ENCODE measurements around the gene MICOS13. TPM values are rescaled to one million over a fixed set of nuclear protein-coding genes. Genes with fewer than 3 reads are reported as not detected.

MICOS13 gene
- total RNA-seq, 1 experiment from 2014 or later: 32.5 TPM

GRCh38 chr19:5690125-5690954, 10.0 kb upstream of the MICOS13 start, which contains the start of gene RPL36 (continued):
- 0 out of 2 replicates have a peak, but pooled peaks have one; percentile 43 for TF ChIP-seq ERG (CRISPR knock-in tag; IDR thresholded peaks at IDR 0.05)
- TF ChIP-seq E2F5 (CRISPR knock-in tag; IDR thresholded peaks at IDR 0.05): peak; percentile 94
- TF ChIP-seq ESRRA (CRISPR knock-in tag; IDR thresholded peaks at IDR 0.05; ENCODE audit: borderline replicate concordance): peak; percentile 48; the same call in 1 of the 2 replicates
- no peak for TF ChIP-seq ZNF671 (CRISPR knock-in tag; IDR thresholded peaks at IDR 0.05)
- no peak for TF ChIP-seq ZNF425 (CRISPR knock-in tag; conservative IDR thresholded peaks at IDR 0.05)
- TF ChIP-seq ZNF232 (CRISPR knock-in tag; IDR thresholded peaks at IDR 0.05): no peak
- TF ChIP-seq ZNF138 (CRISPR knock-in tag; conservative IDR thresholded peaks at IDR 0.05): no peak
- peak; percentile 67 for TF ChIP-seq USF1 (CRISPR knock-in tag; IDR thresholded peaks at IDR 0.05)
- TF ChIP-seq RELA (CRISPR knock-in tag; IDR thresholded peaks at IDR 0.05; ENCODE audit: borderline replicate concordance): no peak; the same call in 1 of the 2 replicates
- peak; percentile 53; the same call in 1 of the 2 replicates for TF ChIP-seq ZNF416 (CRISPR knock-in tag; IDR thresholded peaks at IDR 0.05)
- TF ChIP-seq IRF2 (CRISPR knock-in tag; IDR thresholded peaks at IDR 0.05; ENCODE audit: borderline replicate concordance, low read depth): peak; percentile 46; the same call in 1 of the 2 replicates
- TF ChIP-seq FOXP4 (CRISPR knock-in tag; IDR thresholded peaks at IDR 0.05): peak; percentile 38; the same call in 1 of the 2 replicates
- TF ChIP-seq FOXP1 (CRISPR knock-in tag; IDR thresholded peaks at IDR 0.05; ENCODE audit: borderline replicate concordance): peak; percentile 91
- TF ChIP-seq JAZF1 (CRISPR knock-in tag; IDR thresholded peaks at IDR 0.05): no peak
- peak; percentile 76; the same call in 1 of the 2 replicates for TF ChIP-seq E2F4 (CRISPR knock-in tag; IDR thresholded peaks at IDR 0.05; ENCODE audit: borderline replicate concordance, low read depth)
- 0 out of 2 replicates have a peak, but pooled peaks have one; percentile 61 for TF ChIP-seq PREB (CRISPR knock-in tag; IDR thresholded peaks at IDR 0.05; ENCODE audit: borderline replicate concordance)
- TF ChIP-seq ZBTB43 (CRISPR knock-in tag; IDR thresholded peaks at IDR 0.05): peak; percentile 94
- TF ChIP-seq MAX (CRISPR knock-in tag; IDR thresholded peaks at IDR 0.05): peak; percentile 95
- TF ChIP-seq GABPB1 (CRISPR knock-in tag; IDR thresholded peaks at IDR 0.05): peak; percentile 68
- peak; percentile 20; the same call in 1 of the 2 replicates for TF ChIP-seq ZNF219 (CRISPR knock-in tag; IDR thresholded peaks at IDR 0.05; ENCODE audit: borderline replicate concordance)
- TF ChIP-seq ETV6 (CRISPR knock-in tag; IDR thresholded peaks at IDR 0.05): peak; percentile 86
- no peak for TF ChIP-seq CDX4 (CRISPR knock-in tag; IDR thresholded peaks at IDR 0.05; ENCODE audit: borderline replicate concordance)
- TF ChIP-seq HMGXB4 (CRISPR knock-in tag; IDR thresholded peaks at IDR 0.05): peak; percentile 98
